ENCODE measurements around the gene SLC4A1AP.

The SLC4A1AP gene

GRCh38 chr2:27707462-27708256 lies 44.0 kb downstream of the SLC4A1AP start:
- TF ChIP-seq SIN3A (IDR thresholded peaks at IDR 0.05; ENCODE audit: borderline replicate concordance, insufficient read depth, low read length), result no peak
- TF ChIP-seq FOXP2 (optimal IDR thresholded peaks at IDR 0.05; ENCODE audit: borderline replicate concordance, extremely low read depth, extremely low read length, insufficient read depth), result no peak
- TF ChIP-seq REST (IDR thresholded peaks at IDR 0.05; ENCODE audit: insufficient read depth in 1 of 2, low read depth in 2 of 2, low read length in 2 of 2), result no peak
- no peak for TF ChIP-seq TAF1 (IDR thresholded peaks at IDR 0.05; ENCODE audit: borderline replicate concordance, insufficient read depth, low read length)
- TF ChIP-seq POLR2AphosphoS5 (IDR thresholded peaks at IDR 0.05; ENCODE audit: low read depth, low read length), result no peak

GRCh38 chr2:27708257-27708654 lies 44.6 kb downstream of the SLC4A1AP start:
- TF ChIP-seq REST (IDR thresholded peaks at IDR 0.05; ENCODE audit: insufficient read depth in 1 of 2, low read depth in 2 of 2, low read length in 2 of 2) (no peak), POLR2AphosphoS5 (IDR thresholded peaks at IDR 0.05; ENCODE audit: low read depth, low read length) (no peak), TAF1 (IDR thresholded peaks at IDR 0.05; ENCODE audit: borderline replicate concordance, insufficient read depth, low read length) (no peak), SIN3A (IDR thresholded peaks at IDR 0.05; ENCODE audit: borderline replicate concordance, insufficient read depth, low read length) (no peak), FOXP2 (optimal IDR thresholded peaks at IDR 0.05; ENCODE audit: borderline replicate concordance, extremely low read depth, extremely low read length, insufficient read depth) (no peak)

- TF ChIP-seq REST (IDR thresholded peaks at IDR 0.05; ENCODE audit: insufficient read depth in 1 of 2, low read depth in 2 of 2, low read length in 2 of 2), result no peak
- TF ChIP-seq SIN3A (IDR thresholded peaks at IDR 0.05; ENCODE audit: borderline replicate concordance, insufficient read depth, low read length), result no peak
- no peak for TF ChIP-seq POLR2AphosphoS5 (IDR thresholded peaks at IDR 0.05; ENCODE audit: low read depth, low read length)
- no peak for TF ChIP-seq FOXP2 (optimal IDR thresholded peaks at IDR 0.05; ENCODE audit: borderline replicate concordance, extremely low read depth, extremely low read length, insufficient read depth)
- TF ChIP-seq TAF1 (IDR thresholded peaks at IDR 0.05; ENCODE audit: borderline replicate concordance, insufficient read depth, low read length), result no peak
Measured at GRCh38 chr2:27708666-27709065, 45.0 kb downstream of the SLC4A1AP start.

GRCh38 chr2:27709326-27709725 lies 45.6 kb downstream of the SLC4A1AP start:
- TF ChIP-seq TAF1 (IDR thresholded peaks at IDR 0.05; ENCODE audit: borderline replicate concordance, insufficient read depth, low read length) (no peak), POLR2AphosphoS5 (IDR thresholded peaks at IDR 0.05; ENCODE audit: low read depth, low read length) (no peak), FOXP2 (optimal IDR thresholded peaks at IDR 0.05; ENCODE audit: borderline replicate concordance, extremely low read depth, extremely low read length, insufficient read depth) (no peak), REST (IDR thresholded peaks at IDR 0.05; ENCODE audit: insufficient read depth in 1 of 2, low read depth in 2 of 2, low read length in 2 of 2) (no peak)
